Mucosa of rectum (tissue), 2 donors: Measurements from ENCODE around the gene TNFRSF19.
"Not testable (repeated sequence)": the region's sequence is repeated elsewhere in the genome, so short reads cannot be mapped to it uniquely, and the experiment has no call there.

ENCODE experiments used
- H3K27ac ChIP-seq, 2 donors: one replicate each; pipeline ENCODE4 v1.7.0; 2013; ENCODE audit warnings: inconsistent platforms in 2 of 2, low read depth in 2 of 2, low read length in 2 of 2
- H3K27me3 ChIP-seq, 2 donors: one replicate each; pipeline ENCODE4 v1.7.0; 2013; ENCODE audit warnings: low read length in 2 of 2; ENCODE audit not compliant: control insufficient read depth in 2 of 2, insufficient read depth in 2 of 2
- H3K36me3 ChIP-seq, 2 donors: one replicate each; pipeline ENCODE4 v1.7.0; 2013; ENCODE audit warnings: low read length in 2 of 2; ENCODE audit not compliant: control insufficient read depth in 2 of 2, insufficient read depth in 2 of 2
- H3K4me1 ChIP-seq, 2 donors: one replicate each; pipeline ENCODE4 v1.7.0; 2013; ENCODE audit warnings: low read length in 2 of 2, mild to moderate bottlenecking in 1 of 2; ENCODE audit not compliant: control insufficient read depth in 2 of 2, insufficient read depth in 2 of 2
- H3K4me3 ChIP-seq, 2 donors: one replicate each; pipeline ENCODE4 v1.7.0; 2013; ENCODE audit warnings: low read length in 2 of 2
- H3K9ac ChIP-seq, 2 donors: one replicate each; pipeline ENCODE4 v1.7.0; 2013; ENCODE audit warnings: low read length in 2 of 2, low read depth in 1 of 2, mild to moderate bottlenecking in 1 of 2
- H3K9me3 ChIP-seq, 2 donors: one replicate each; pipeline ENCODE4 v1.7.0; 2013; ENCODE audit warnings: low read length in 2 of 2; ENCODE audit not compliant: control insufficient read depth in 2 of 2
- donor health status: healthy.
- donor health status: Normal muscosa, but diverticular disease.

Gene TNFRSF19

DNA sequence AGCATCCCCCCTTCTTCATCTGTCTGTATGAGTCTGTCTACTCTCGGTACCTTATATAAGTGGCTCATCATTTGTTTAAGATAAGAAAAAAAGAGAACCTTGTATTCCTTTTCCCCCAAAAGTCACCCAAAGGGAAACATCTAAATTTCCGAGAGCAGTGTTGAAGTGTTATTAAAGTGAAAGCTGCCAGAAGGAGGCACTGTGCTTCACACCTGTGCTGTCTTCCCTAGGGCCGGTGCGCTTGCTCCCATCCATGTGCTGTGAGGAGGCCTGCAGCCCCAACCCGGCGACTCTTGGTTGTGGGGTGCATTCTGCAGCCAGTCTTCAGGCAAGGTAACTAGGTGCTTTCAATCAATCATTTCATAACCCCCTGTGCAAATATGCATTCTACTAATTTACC lies 97.5 kb downstream of the TNFRSF19 start:
- Histone ChIP-seq H3K9ac (no peak overlapping the region), H3K36me3 (no peaks in the 10 kb centered on the region), H3K27ac (no peak overlapping the region), H3K4me3 (no peak overlapping the region), H3K9me3 (no peaks in the 10 kb centered on the region), H3K4me1 (no peaks in the 10 kb centered on the region), H3K27me3 (no peaks in the 10 kb centered on the region)

DNA sequence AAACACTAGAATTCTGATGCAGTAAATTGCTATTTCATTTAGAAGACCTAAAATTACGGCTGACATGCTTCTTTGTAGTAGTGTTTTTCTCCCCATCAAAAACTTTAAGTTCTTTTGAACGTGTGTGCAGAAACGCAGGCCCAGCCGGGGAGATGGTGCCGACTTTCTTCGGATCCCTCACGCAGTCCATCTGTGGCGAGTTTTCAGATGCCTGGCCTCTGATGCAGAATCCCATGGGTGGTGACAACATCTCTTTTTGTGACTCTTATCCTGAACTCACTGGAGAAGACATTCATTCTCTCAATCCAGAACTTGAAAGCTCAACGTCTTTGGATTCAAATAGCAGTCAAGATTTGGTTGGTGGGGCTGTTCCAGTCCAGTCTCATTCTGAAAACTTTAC lies 98.3 kb downstream of the TNFRSF19 start:
- no peaks in the 10 kb centered on the region for H3K36me3 ChIP-seq
- no peak overlapping the region for H3K27ac ChIP-seq
- H3K4me1 ChIP-seq, result no peaks in the 10 kb centered on the region
- no peak overlapping the region for H3K9ac ChIP-seq
- H3K4me3 ChIP-seq, result no peak overlapping the region
- H3K9me3 ChIP-seq, result no peaks in the 10 kb centered on the region
- no peaks in the 10 kb centered on the region for H3K27me3 ChIP-seq

DNA sequence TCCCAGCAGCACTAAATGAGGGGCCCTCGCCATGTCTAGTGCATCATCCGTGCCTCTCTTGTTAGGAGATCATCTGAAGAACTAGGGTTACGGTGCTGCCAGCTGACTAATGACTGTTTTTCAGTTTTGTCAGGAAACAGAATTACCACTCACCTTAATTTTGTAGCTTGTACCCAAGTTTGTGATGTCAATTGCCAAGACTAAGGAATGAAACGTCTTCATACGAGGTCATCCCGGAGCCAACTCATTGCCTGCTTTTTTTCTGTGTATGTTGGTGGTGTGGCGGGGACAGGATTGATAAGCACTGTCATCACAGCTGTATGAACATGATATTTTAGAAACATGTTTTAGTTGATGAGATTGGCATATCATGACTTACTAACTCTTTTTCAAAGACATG lies 100.6 kb downstream of the TNFRSF19 start:
- H3K9me3 ChIP-seq, result no peaks in the 10 kb centered on the region
- H3K27ac ChIP-seq, result no peak overlapping the region
- H3K4me3 ChIP-seq, result no peak overlapping the region
- H3K27me3 ChIP-seq, result no peaks in the 10 kb centered on the region
- H3K9ac ChIP-seq, result no peak overlapping the region
- no peaks in the 10 kb centered on the region for H3K36me3 ChIP-seq
- H3K4me1 ChIP-seq, result no peaks in the 10 kb centered on the region

DNA sequence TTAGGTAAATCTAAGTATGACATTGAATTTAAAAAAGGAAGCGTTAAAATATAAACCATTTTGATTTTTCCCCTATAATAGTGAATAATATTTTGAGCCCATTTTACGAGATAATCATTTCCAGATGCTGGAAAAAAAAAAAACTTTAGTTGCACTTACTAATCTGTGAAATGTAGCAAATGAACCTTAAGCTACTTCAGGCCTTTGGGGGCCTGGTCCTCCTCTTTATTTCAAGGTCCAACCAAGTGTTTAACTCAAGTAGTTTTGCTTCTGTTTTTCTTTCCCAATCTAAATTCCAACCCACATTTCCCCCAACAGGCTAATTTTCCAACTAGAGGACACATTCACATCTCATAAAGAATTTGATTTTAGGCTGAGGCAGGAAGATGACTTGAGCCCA lies 101.2 kb downstream of the TNFRSF19 start:
- no peak overlapping the region for H3K27ac ChIP-seq

DNA sequence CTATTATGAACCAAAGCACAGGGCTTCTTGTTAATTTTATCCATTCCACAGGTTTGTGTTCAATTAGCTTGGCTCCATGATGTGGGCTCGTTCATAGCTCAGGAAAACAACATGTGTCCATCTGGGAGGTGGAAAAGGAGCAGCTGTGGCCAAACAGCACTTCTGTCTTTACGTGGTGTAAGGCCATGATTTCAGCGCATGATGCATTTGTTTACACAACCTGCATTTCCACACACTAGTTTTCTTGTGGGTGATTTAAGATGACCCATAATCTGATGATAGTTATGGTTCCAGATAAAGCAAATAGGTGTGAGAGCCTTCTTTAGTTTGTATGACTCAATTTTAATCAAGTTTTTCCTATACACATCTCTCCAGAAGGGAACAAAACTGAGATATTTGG lies 101.7 kb downstream of the TNFRSF19 start:
- Histone ChIP-seq H3K27ac (no peak overlapping the region), H3K9ac (no peak overlapping the region), H3K36me3 (no peaks in the 10 kb centered on the region), H3K4me1 (no peaks in the 10 kb centered on the region), H3K9me3 (no peaks in the 10 kb centered on the region), H3K27me3 (no peaks in the 10 kb centered on the region), H3K4me3 (no peak overlapping the region)

More for the DNA sequence above, 101.2 kb downstream of the TNFRSF19 start:
- H3K4me3 ChIP-seq, result no peak overlapping the region
- H3K9me3 ChIP-seq, result no peaks in the 10 kb centered on the region
- H3K9ac ChIP-seq, result no peak overlapping the region
- no peaks in the 10 kb centered on the region for H3K27me3 ChIP-seq
- H3K4me1 ChIP-seq, result no peaks in the 10 kb centered on the region
- H3K36me3 ChIP-seq, result no peaks in the 10 kb centered on the region

DNA sequence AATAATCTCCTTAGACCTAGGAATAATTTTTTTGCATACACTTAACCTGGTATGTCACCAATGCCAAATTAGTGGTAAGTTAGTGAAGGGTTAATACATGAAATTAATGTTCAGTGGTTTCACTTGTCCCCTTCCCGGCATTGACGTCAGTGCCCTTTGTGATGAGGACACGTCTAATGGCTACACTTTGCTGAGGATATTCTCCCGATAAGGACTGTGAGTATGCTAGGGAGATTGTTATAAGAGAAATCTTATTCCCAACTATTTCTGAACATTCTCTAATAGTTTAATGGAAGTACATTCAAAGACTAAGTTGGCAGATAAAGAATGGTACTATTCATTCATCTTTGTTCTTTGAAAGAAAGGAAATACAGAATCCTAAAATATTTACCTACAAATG lies 102.4 kb downstream of the TNFRSF19 start:
- no peaks in the 10 kb centered on the region for H3K36me3 ChIP-seq
- H3K27me3 ChIP-seq, result no peaks in the 10 kb centered on the region
- no peak overlapping the region for H3K9ac ChIP-seq
- no peak overlapping the region for H3K27ac ChIP-seq
- H3K4me3 ChIP-seq, result no peak overlapping the region
- no peaks in the 10 kb centered on the region for H3K4me1 ChIP-seq
- no peaks in the 10 kb centered on the region for H3K9me3 ChIP-seq

DNA sequence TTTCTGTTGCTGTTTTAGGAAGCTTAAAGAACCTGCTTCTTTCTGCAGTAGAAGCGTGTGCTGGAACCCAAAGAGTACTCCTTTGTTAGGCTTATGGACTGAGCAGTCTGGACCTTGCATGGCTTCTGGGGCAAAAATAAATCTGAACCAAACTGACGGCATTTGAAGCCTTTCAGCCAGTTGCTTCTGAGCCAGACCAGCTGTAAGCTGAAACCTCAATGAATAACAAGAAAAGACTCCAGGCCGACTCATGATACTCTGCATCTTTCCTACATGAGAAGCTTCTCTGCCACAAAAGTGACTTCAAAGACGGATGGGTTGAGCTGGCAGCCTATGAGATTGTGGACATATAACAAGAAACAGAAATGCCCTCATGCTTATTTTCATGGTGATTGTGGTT lies 103.1 kb downstream of the TNFRSF19 start:
- Histone ChIP-seq H3K4me1 (no peaks in the 10 kb centered on the region), H3K4me3 (no peak overlapping the region), H3K27ac (no peak overlapping the region), H3K9me3 (no peaks in the 10 kb centered on the region), H3K9ac (no peak overlapping the region), H3K27me3 (no peaks in the 10 kb centered on the region), H3K36me3 (no peaks in the 10 kb centered on the region)

DNA sequence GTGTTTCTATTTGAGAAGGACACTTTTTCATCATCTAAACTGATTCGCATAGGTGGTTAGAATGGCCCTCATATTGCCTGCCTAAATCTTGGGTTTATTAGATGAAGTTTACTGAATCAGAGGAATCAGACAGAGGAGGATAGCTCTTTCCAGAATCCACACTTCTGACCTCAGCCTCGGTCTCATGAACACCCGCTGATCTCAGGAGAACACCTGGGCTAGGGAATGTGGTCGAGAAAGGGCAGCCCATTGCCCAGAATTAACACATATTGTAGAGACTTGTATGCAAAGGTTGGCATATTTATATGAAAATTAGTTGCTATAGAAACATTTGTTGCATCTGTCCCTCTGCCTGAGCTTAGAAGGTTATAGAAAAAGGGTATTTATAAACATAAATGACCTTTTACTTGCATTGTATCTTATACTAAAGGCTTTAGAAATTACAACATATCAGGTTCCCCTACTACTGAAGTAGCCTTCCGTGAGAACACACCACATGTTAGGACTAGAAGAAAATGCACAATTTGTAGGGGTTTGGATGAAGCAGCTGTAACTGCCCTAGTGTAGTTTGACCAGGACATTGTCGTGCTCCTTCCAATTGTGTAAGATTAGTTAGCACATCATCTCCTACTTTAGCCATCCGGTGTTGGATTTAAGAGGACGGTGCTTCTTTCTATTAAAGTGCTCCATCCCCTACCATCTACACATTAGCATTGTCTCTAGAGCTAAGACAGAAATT lies 103.8 kb downstream of the TNFRSF19 start:
- no peaks in the 10 kb centered on the region for H3K4me1 ChIP-seq
- H3K27ac ChIP-seq, result no peak overlapping the region
- no peak overlapping the region for H3K4me3 ChIP-seq
- H3K27me3 ChIP-seq, result no peaks in the 10 kb centered on the region
- no peaks in the 10 kb centered on the region for H3K9me3 ChIP-seq
- H3K36me3 ChIP-seq, result no peaks in the 10 kb centered on the region
- no peak overlapping the region for H3K9ac ChIP-seq

DNA sequence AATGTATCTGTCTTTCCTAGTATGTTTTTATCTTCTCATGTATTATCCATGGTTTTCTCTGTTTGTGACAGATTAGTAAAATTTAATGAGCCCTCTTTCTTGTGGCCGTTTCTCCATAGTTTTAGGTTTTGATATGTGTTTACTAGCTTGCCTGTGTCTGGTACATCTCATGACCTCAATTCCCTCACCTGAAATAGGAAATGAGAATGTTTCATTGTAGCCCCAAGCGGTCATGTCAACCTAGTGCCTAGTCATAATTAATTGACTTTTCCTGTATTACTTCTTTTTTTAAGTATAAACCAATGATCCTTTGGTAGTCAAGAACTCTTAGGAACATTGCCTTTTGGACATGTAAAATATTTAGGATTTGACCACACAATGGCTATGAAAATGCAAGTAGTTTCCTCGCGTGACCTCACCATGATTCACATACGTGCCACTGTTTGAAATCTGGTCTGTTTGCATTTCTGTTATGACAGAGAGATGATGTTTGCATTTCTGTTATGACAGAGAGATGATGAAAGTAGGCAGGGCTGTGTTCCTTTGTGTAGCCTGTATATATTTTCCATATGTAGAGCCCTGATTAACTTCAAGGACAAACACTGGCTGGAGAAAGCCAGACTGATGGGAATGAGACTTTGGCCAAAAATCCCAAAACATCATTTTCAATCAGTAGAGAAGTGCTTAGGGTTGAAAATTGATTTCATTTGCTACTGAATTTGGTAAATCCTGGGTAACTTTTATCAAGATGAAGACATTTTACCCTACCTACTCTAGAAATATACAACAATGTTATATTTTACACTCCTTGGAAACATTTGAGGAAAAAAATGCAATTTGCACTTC lies 104.8 kb downstream of the TNFRSF19 start:
- no peaks in the 10 kb centered on the region for H3K27me3 ChIP-seq
- no peaks in the 10 kb centered on the region for H3K9me3 ChIP-seq
- H3K9ac ChIP-seq, result no peak overlapping the region
- no peak overlapping the region for H3K4me3 ChIP-seq
- H3K36me3 ChIP-seq, result no peaks in the 10 kb centered on the region
- no peak overlapping the region for H3K27ac ChIP-seq
- no peaks in the 10 kb centered on the region for H3K4me1 ChIP-seq

DNA sequence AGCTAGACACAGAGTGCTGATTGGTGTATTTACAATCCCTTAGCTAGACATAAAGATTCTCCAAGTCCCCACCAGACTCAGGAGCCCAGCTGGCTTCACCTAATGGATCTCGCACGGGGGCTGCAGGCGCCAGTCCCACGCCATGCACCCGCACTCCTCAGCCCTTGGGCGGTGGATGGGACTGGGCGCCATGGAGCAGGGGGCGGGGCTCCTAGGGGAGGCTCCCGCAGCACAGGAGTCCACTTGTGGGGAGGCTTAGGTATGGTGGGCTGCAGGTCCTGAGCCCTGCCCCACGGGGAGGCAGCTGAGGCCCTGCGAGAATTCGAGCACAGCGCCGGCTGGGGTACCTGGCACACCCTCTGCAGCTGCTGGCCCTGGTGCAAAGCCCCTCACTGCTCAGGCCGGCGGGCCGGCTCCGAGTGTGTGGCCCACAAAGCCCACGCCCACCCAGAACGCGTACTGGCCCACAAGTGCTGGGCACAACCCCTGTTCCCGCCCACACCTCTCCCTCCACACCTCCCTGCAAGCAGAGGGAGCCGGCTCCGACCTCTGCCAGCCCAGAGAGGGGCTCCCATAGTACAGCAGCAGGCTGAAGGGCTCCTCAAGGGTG lies 107.6 kb downstream of the TNFRSF19 start:
- not testable (repeated sequence) for H3K27ac ChIP-seq, H3K27me3 ChIP-seq, H3K9me3 ChIP-seq, H3K4me3 ChIP-seq, H3K9ac ChIP-seq, H3K36me3 ChIP-seq, H3K4me1 ChIP-seq
